SK-N-MC (cell line): Measurements from ENCODE around the gene GABRA5.

Experiments
- DNase-seq: peaks from one replicate; pipeline ENCODE4 v3.0.0-alpha.2; 2011; ENCODE audit warnings: low read depth, low spot score
- H3K27ac ChIP-seq: fragments of 200-600 bp; sonication (generic); 2 replicates; pipeline ENCODE4 v1.5.1; 2016; ENCODE audit warnings: mixed run types
- H3K36me3 ChIP-seq: fragments of 200-600 bp; sonication (generic); 2 replicates; pipeline ENCODE4 v1.6.1; 2017; ENCODE audit warnings: antibody characterized with exemption, low read length, mixed read lengths; ENCODE audit not compliant: insufficient read depth
- H3K4me3 ChIP-seq: fragments of 200-600 bp; sonication (generic); 2 replicates; pipeline ENCODE4 v1.5.1; 2016
- H3K9ac ChIP-seq: fragments of 200-600 bp; sonication (generic); 2 replicates; pipeline ENCODE4 v1.8.0; 2017; ENCODE audit warnings: mixed run types, mixed read lengths; ENCODE audit not compliant: insufficient read length
- H3K9me3 ChIP-seq: fragments of 200-600 bp; sonication (generic); 2 replicates; pipeline ENCODE4 v1.6.1; 2017; ENCODE audit warnings: low read depth, mild to moderate bottlenecking, antibody characterized with exemption, low read length, moderate library complexity, mixed read lengths
- EZH2 ChIP-seq: fragments of 200-600 bp; sonication (generic); IDR thresholded peaks from one replicate; pipeline ENCODE4 v1.6.1; 2017; ENCODE audit warnings: antibody characterized with exemption
- FOXP2 ChIP-seq: optimal IDR thresholded peaks from 2 replicates; pipeline ENCODE3; 2011; ENCODE audit warnings: mild to moderate bottlenecking, moderate library complexity; ENCODE audit not compliant: insufficient read depth; ENCODE audit errors: extremely low read length, control extremely low read depth
- POLR2AphosphoS5 ChIP-seq: IDR thresholded peaks from 2 replicates; pipeline ENCODE4 v1.6.1; 2012; ENCODE audit warnings: mild to moderate bottlenecking, low read depth, low read length, borderline replicate concordance

The GABRA5 gene

DNA sequence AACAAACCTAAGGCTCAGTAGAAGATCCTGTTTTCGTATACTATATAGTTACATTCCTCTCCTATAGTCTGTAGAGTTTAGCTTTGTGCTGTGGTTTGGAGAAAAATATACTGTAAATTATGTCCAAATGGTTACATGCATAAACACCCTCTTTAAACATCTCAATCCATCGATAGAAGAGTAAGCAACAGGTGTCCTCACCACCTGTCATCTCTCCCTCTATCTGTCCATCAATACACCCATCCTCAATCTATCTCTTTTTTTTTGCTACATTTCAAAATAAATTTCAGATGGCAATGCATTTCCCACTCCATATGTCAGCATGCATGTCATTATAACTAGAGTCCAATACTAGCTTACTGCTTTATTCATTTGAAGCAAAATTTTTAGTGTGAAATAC is 83.1 kb downstream of the GABRA5 start:
- no peak for DNase-seq
- no peaks in the 10 kb centered on the region for H3K9me3 ChIP-seq
- TF ChIP-seq EZH2 (no peak), POLR2AphosphoS5 (no peak), FOXP2 (no peak)
- H3K27ac ChIP-seq, result no peak overlapping the region
- no peak overlapping the region for H3K4me3 ChIP-seq
- H3K9ac ChIP-seq, result no peak overlapping the region
- no peaks in the 10 kb centered on the region for H3K36me3 ChIP-seq

DNA sequence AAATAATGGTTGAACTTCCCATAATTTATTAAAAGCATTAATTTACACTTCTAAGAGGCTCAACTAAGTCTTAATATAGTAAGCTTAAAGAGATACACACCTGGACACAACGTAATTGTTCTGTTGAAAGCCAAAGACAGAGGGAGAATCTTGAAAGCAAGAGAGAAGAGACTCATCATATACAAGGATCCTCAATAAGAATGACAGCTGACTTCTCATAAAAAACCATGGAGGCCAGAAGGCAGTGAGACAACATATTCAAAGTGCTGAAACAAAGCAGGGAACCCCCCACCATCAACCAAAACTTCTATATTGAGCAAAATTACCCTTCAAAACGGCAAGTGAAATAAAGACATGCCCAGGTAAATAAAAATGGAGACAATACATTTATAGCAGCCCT is 87.5 kb downstream of the GABRA5 start:
- H3K4me3 ChIP-seq, result no peak overlapping the region
- H3K36me3 ChIP-seq, result no peaks in the 10 kb centered on the region
- TF ChIP-seq FOXP2, result no peak
- TF ChIP-seq EZH2, result no peak
- TF ChIP-seq POLR2AphosphoS5, result no peak
- no peak for DNase-seq
- H3K27ac ChIP-seq, result no peak overlapping the region
- no peak overlapping the region for H3K9ac ChIP-seq
- no peaks in the 10 kb centered on the region for H3K9me3 ChIP-seq

DNA sequence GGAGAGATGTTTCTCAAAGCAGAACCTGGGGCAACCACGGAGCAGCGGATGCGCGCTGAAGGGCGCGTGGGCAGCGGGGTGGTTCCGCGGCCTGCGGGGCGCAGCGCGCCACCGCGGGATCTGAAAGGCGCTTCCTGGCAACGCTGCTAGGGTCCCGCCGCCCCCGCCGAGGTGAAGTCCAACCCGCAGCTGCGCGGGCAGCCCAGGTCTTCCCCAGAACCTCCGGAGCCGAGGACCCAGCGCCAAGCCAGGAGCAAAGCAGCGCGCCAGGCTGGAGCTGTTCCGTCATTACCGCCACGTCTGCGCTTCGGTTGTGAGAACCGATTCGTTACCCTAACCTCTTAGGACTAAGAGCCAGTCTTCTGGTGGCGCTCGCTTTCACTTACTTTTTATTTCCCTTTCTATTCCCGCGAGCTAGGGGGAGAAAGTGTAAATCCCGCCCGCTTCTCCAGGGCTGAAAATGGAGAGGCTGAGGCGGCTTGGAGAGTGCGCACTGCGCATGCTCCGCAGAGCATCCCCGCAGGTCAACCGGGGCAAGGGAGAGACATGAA is 100.9 kb downstream of the GABRA5 start:
- no peak overlapping the region for H3K9ac ChIP-seq
- no peaks in the 10 kb centered on the region for H3K9me3 ChIP-seq
- no peaks in the 10 kb centered on the region for H3K36me3 ChIP-seq
- no peak overlapping the region for H3K27ac ChIP-seq
- TF ChIP-seq FOXP2 (no peak), EZH2 (no peak)
- DNase-seq, result no peak
- H3K4me3 ChIP-seq, result no peak overlapping the region

DNA sequence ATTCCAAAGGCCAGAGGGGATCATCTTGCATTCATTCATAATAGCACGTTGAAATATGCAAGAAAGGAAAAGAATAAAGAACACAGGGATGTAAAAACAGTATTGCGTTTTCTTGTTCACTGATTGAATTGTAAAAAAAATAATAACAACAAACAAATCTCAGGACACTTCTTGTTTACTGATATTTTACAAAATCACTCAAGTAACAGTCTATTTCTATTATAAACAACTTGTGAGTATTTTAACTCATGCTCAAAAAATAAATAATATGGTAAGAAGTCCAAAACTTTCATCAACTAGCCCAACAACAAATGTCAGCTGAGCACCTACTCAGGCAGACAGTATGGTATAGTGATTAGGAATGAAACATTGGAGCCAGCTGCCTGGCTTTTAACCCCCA is 101.9 kb downstream of the GABRA5 start:
- H3K27ac ChIP-seq, result no peak overlapping the region
- H3K9ac ChIP-seq, result no peak overlapping the region
- H3K36me3 ChIP-seq, result no peaks in the 10 kb centered on the region
- no peaks in the 10 kb centered on the region for H3K9me3 ChIP-seq
- H3K4me3 ChIP-seq, result no peak overlapping the region
- TF ChIP-seq FOXP2, result no peak
- TF ChIP-seq POLR2AphosphoS5, result no peak
- TF ChIP-seq EZH2, result no peak
- DNase-seq, result no peak

DNA sequence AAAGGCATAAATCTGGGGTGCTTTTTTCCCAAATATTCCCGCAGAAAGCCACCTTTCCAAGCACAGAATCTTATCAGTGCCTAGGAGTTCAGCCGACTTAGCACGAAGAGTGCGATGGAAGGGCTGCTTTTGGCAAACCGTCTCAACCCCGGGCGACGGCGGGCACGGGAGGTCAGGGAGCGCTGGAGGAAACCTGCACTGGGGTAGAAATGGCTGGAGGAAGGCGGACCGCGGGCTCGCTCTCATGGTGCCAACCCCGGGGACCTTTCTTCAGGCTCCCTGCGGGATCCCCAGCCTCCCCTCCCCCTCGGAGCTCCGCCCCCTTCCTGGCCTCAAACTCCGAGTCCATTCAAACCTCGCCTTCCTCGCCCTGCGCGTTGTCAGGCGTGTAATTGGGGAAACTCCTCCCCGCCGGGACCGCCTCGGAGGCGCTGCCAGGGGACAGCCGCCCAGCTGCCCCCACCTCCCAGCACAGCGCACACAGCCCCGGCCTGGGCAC is 103.9 kb downstream of the GABRA5 start, which contains the start of gene GABRG3:
Gene GABRG3 (plus strand): TSS at position 470 of the 499 bp plus-strand sequence.
- no peaks in the 10 kb centered on the region for H3K36me3 ChIP-seq
- H3K9ac ChIP-seq, result no peak within 1 kb of the TSS
- no peak for TF ChIP-seq POLR2AphosphoS5
- no peak for TF ChIP-seq FOXP2
- TF ChIP-seq EZH2, result no peak
- H3K9me3 ChIP-seq, result no peaks in the 10 kb centered on the region
- no peak within 1 kb of the TSS for H3K4me3 ChIP-seq
- H3K27ac ChIP-seq, result no peak within 1 kb of the TSS
- DNase-seq, result no peak

DNA sequence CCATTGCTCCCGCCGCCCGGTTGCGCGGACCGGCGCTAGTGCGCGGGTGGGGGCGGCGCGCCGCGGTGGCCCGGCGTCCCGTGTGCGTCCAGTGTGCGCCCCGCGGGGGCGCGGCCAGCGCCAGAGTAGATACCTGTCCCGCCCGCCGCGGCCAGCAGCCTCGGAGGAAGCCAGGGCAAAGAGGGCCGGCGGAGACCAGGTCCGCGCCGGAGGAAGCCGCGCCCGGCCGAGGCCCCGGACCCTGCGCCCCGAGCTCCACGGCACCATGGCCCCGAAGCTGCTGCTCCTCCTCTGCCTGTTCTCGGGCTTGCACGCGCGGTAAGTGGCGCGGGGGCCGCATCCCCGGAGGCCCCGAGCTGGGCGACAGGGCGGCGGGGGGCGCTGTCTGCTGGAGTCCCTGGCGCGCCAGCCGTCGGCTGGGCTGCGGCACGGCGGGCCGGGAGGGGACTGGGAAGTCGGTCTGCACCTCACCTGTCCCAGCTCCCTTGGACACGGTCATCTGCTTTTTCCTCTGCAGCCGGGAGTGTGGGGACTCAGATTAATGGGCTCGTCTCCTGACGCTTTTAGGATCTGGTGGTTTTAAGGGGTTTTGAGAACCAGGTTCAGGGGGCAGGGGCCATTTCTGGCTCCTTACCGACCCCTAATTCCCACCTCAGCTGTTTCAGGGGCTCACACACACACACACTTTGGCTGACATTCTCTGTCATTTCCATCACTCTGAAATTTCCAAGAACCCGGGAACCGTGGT is 104.6 kb downstream of the GABRA5 start:
- Histone ChIP-seq H3K36me3 (no peaks in the 10 kb centered on the region), H3K27ac (no peak overlapping the region), H3K9me3 (no peaks in the 10 kb centered on the region), H3K4me3 (no peak overlapping the region), H3K9ac (no peak overlapping the region)
- no peak for DNase-seq
- TF ChIP-seq FOXP2, result no peak
- no peak for TF ChIP-seq EZH2
- no peak for TF ChIP-seq POLR2AphosphoS5

DNA sequence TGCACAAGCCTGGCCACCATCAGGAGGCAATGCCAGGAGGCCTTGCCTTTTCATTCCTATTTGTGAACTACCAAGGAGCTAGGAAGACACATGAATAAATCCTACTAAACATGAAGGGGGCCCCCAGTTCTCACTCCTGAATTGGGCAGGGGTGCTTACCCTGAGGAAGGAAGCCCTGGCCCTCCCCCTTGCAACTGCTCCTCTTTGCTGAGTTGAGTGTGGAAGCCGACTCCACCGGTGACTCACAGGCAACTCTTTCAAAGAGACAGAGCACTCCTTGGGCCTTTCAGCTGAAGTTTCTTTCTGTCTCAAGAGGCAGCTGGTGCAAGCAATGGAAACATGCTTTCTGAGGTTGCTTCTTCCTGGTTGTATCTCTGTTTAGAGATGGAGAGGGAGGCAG is 105.8 kb downstream of the GABRA5 start:
- Histone ChIP-seq H3K27ac (no peak overlapping the region), H3K4me3 (no peak overlapping the region), H3K36me3 (no peaks in the 10 kb centered on the region), H3K9ac (no peak overlapping the region), H3K9me3 (no peaks in the 10 kb centered on the region)
- DNase-seq, result no peak
- TF ChIP-seq POLR2AphosphoS5, result no peak
- TF ChIP-seq EZH2, result no peak
- no peak for TF ChIP-seq FOXP2

DNA sequence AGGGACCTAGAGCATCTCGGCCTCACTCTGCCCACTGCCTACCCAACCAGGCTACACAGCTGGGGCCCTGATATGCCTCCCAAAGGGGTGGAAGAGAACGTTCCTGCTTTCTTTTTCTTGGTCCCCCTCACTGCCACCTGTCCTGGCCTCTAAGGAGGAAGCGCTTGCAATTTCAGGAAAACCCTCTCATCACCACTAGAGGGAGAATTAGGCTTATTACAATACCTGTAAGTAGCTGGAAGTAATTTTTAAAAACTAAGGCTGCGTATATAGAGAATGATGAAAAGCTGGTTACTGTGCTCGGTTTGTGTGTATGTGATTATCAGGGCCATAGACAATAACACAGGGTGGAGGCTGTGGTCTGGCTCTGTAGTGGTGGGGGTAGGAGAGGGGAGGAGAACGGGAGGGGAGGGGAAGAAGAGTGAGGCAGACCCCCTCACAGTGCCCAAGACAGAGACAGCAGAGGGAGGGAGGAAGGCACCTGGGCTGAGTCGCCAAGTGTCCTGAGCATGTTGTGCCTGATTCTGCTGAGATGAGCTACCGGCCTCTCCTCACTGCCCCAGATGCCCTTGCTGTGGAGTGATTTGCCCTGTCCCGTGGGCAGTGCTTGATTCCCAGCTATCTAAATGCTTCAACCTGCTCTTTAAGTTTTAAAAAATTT is 107.4 kb downstream of the GABRA5 start:
- Histone ChIP-seq H3K27ac (no peak overlapping the region), H3K9ac (no peak overlapping the region), H3K4me3 (no peak overlapping the region), H3K9me3 (no peaks in the 10 kb centered on the region), H3K36me3 (no peaks in the 10 kb centered on the region)
- DNase-seq, result no peak
- TF ChIP-seq POLR2AphosphoS5 (no peak), EZH2 (no peak)
